Fibroblast of villous mesenchyme (primary cell): ENCODE results near the gene PCDHGA7. TPM values are rescaled to one million over a fixed set of nuclear protein-coding genes. Genes with fewer than 3 reads are reported as not detected.

Experiments used
- DNase-seq: peaks from one replicate; pipeline ENCODE4 v3.0.0-alpha.2; 2010; ENCODE audit warnings: low read depth
- H3K4me3 ChIP-seq: 2 replicates; pipeline ENCODE4 v1.5.1; 2011; ENCODE audit warnings: low read depth, mild to moderate bottlenecking, low read length
- total RNA-seq: library from RNA; depleted of rRNA; stranded (reverse); fragments of >200 nt; gene quantifications from 2 replicates; pipeline ENCODE4 v1.2.3, GENCODE V29; 2012
- TF ChIP-seq, protein P1 (sequence below): IDR thresholded peaks from 2 replicates; pipeline ENCODE4 v1.5.1; 2012; ENCODE audit warnings: low read depth, mild to moderate bottlenecking, low read length; ENCODE audit not compliant: insufficient read depth

PCDHGA7 gene
- total RNA-seq, 1 donor: 3.5 TPM

DNA sequence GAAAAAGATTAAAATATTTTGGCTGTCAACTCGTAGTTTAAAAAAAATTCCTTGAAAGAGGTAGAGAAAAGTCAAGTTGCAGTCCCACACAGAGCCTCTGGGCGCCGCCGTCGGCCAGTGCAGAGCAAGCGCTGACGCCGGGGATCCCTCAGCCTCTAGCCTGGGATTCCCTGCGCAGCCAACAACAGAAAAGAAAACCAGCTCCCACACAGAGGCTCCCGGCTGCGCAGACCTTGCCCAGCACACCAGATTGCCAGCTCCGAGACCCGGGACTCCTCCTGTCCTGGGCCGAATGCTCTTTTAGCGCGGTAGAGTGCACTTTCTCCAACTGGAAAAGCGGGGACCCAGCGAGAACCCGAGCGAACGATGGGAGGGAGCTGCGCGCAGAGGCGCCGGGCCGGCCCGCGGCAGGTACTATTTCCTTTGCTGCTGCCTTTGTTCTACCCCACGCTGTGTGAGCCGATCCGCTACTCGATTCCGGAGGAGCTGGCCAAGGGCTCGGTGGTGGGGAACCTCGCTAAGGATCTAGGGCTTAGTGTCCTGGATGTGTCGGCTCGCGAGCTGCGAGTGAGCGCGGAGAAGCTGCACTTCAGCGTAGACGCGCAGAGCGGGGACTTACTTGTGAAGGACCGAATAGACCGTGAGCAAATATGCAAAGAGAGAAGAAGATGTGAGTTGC, 35.1 kb downstream of the PCDHGA7 start, which contains the start of gene PCDHGB7:
Gene PCDHGB7, plus strand, starts transcription at position 184 of the 679 bp plus-strand sequence. Its CDS starts 183 bp downstream, at position 367.
- peak within 1 kb of the TSS; percentile 53 for H3K4me3 ChIP-seq
- TF ChIP-seq, protein P1, sequence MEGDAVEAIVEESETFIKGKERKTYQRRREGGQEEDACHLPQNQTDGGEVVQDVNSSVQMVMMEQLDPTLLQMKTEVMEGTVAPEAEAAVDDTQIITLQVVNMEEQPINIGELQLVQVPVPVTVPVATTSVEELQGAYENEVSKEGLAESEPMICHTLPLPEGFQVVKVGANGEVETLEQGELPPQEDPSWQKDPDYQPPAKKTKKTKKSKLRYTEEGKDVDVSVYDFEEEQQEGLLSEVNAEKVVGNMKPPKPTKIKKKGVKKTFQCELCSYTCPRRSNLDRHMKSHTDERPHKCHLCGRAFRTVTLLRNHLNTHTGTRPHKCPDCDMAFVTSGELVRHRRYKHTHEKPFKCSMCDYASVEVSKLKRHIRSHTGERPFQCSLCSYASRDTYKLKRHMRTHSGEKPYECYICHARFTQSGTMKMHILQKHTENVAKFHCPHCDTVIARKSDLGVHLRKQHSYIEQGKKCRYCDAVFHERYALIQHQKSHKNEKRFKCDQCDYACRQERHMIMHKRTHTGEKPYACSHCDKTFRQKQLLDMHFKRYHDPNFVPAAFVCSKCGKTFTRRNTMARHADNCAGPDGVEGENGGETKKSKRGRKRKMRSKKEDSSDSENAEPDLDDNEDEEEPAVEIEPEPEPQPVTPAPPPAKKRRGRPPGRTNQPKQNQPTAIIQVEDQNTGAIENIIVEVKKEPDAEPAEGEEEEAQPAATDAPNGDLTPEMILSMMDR: peak; percentile 81
- peak; percentile 85 for DNase-seq

DNA sequence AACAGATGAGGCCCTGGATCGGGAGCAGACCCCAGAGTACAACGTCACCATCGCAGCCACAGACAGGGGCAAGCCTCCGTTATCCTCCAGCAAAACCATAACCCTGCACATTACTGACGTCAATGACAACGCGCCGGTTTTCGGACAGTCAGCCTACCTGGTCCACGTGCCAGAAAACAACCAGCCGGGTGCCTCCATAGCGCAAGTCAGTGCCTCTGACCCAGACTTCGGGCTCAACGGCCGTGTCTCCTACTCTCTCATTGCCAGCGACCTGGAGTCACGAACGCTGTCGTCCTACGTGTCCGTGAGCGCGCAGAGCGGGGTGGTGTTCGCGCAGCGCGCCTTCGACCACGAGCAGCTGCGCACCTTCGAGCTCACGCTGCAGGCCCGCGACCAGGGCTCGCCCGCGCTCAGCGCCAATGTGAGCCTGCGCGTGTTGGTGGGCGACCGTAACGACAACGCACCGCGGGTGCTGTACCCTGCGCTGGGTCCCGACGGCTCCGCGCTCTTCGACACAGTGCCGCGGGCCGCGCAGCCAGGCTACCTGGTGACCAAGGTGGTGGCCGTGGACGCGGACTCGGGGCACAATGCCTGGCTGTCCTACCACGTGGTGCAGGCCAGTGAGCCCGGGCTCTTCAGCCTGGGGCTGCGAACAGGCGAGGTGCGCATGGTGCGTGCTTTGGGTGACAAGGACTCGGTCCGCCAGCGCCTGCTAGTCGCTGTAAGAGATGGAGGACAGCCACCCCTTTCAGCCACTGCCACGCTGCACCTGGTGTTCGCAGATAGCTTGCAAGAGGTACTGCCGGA, 36.7 kb downstream of the PCDHGA7 start:
- H3K4me3 ChIP-seq: no peak overlapping the region
- TF ChIP-seq, protein P1: no peak
- DNase-seq: no peak

DNA sequence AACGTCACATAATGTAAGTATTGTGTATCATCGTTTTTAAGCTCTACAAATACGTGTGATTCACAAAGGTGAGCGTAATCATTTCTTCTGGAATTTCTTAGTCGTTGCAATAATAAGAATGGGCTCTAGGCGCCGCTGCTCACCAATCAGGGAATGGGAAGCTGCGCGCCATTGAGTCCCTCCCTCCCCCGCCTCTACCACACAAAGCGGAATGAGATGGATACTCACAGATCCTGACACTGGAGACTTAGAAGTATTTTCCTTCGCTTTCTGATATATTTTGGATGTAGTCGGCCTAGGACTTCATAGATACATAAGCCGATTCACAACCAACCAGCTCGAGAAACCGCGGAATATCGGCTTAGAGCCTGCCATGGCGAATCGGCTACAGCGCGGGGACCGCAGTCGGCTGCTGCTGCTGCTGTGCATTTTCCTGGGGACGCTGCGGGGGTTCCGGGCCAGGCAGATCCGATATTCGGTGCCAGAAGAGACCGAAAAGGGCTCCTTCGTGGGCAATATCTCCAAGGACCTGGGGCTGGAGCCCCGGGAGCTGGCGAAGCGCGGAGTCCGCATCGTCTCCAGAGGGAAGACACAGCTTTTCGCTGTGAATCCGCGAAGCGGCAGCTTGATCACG, 38.4 kb downstream of the PCDHGA7 start, which contains the start of gene PCDHGA11:
Gene PCDHGA11, plus strand, starts transcription at position 197 of the 634 bp plus-strand sequence. Its CDS starts 177 bp downstream, at position 374.
- peak within 1 kb of the TSS; percentile 68 for H3K4me3 ChIP-seq
- DNase-seq: peak; percentile 71
- TF ChIP-seq, protein P1: peak; percentile 70

DNA sequence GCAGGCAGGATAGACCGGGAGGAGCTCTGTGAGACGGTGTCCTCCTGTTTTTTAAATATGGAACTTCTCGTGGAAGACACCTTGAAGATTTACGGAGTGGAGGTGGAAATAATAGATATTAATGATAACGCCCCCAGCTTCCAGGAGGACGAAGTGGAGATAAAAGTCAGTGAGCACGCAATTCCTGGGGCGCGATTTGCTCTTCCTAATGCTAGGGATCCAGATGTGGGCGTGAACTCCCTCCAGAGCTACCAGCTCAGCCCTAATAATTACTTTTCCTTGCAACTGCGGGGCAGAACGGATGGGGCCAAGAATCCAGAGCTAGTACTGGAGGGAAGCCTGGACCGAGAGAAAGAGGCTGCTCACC, 38.9 kb downstream of the PCDHGA7 start:
- H3K4me3 ChIP-seq: peak overlapping the region; percentile 68
- TF ChIP-seq, protein P1: no peak
- DNase-seq: peak; percentile 8

DNA sequence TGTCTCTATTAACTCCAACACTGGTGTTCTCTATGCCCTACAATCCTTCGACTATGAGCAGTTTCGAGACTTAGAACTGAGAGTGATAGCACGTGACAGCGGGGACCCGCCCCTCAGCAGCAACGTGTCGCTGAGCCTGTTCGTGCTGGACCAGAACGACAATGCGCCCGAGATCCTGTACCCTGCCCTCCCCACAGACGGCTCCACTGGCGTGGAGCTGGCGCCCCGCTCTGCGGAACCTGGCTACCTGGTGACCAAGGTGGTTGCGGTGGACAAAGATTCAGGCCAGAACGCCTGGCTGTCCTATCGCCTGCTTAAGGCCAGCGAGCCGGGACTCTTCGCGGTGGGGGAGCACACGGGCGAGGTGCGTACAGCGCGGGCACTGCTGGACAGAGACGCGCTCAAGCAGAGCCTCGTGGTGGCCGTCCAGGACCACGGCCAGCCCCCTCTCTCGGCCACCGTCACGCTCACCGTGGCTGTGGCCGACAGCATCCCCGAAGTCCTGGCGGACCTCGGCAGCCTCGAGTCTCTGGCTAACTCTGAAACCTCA, 40.3 kb downstream of the PCDHGA7 start:
- TF ChIP-seq, protein P1: no peak
- no peak for DNase-seq
- no peak overlapping the region for H3K4me3 ChIP-seq

DNA sequence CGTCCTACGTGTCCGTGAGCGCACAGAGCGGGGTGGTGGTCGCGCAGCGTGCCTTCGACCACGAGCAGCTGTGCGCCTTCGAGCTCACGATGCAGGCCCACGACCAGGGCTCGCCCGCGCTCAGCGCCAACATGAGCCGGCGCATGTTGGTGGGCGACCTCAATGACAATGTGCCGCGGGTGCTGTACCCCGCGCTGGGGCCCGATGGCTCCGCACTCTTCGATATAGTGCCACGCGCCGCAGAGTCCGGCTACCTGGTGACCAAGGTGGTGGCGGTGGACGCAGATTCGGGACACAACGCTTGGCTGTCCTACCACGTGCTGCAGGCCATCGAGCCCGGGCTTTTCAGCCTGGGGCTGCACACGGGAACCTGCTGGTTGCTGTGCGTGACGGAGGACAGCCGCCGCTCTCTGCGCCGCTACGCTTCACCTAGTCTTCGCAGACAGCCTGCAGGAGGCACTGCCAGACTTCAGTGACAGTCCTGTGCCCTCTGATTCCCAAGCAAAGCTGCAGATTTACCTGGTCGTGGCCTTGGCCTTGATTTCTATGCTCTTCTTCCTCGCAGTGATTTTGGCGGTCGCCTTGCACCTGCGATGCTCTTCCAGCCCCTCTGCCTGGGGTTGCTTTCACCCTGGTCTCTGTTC, 45.4 kb downstream of the PCDHGA7 start:
- no peak overlapping the region for H3K4me3 ChIP-seq
- TF ChIP-seq, protein P1: no peak
- DNase-seq: no peak
